ENCODE data around the gene CDKN1A.
"Not testable (repeated sequence)": the region's sequence is repeated elsewhere in the genome, so short reads cannot be mapped to it uniquely, and the experiment has no call there.

CDKN1A gene

DNA sequence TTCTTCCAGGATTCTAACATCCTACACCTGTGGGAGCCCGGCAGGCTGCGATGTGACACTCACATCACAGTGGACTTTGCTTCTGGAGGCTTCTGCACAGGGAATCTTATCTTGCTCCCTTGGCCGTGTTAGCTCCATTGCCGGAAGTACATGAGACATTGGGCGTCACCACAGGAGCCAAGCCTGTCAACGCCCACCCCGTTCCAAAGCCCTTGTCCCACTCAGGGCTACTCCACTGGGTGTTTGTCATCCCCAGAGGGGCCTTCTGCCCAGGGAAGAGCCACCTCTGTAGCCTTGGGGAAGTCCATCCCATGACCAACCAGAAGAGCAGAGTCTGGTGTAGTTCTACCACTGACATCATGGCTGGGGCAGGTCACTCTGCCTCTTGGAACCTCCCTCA lies 20.8 kb downstream of the CDKN1A start:
- DNase-seq, result no peak

DNA sequence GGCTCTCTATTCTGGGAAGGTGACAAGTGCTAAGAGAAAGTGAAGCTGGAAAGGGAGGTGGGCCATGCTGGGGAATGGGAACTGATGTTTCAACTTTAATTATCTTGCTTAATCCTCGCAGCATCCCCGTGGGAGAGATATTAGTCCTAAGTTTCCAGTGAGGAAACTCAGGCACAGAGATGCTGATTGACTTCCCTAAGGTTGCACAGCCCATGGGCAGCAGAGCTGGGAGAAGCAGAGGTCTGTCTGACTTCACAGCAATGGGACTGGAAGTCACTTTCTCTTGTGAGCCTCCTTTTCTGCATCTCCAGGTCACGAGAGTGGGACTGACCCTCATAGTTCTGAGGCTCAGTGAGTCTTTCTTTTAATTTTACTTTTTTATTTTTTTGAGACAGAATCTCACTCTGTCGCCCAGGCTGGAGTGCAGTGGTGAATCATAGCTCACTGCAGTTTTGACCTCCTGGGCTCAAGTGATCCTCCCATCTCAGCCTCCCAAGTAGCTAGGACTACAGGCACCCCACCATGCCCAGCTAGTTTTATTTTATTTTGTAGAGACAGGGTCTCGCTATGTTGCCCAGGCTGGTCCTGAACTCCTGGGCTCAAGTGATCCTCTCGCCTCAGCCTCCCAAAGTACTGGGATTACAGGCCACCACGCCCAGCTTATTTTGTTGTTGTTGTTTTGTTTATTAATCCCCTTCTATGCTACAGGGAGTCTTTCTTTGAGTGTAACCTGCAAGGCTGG lies 21.7 kb downstream of the CDKN1A start:
- no peak for DNase-seq

DNA sequence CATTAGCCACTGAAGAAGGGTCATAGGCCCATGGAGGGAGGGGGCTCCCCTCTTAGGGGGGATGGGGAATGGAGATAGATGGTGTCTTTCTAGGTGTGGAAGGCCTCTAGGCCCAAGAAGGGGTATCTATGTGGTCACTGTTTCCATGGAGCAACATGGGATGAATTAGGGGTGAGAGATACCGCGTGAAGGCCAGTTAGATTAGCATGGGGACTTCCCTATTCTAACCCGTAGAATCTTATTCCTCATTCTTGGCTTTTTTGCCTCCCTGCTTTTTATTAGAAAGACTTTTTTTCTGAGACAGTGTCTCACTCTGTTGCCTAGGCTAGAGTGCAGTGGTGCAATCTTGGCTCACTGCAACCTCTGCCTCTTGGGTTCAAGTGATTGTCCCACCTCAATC lies 22.3 kb downstream of the CDKN1A start:
- DNase-seq, result no peak

DNA sequence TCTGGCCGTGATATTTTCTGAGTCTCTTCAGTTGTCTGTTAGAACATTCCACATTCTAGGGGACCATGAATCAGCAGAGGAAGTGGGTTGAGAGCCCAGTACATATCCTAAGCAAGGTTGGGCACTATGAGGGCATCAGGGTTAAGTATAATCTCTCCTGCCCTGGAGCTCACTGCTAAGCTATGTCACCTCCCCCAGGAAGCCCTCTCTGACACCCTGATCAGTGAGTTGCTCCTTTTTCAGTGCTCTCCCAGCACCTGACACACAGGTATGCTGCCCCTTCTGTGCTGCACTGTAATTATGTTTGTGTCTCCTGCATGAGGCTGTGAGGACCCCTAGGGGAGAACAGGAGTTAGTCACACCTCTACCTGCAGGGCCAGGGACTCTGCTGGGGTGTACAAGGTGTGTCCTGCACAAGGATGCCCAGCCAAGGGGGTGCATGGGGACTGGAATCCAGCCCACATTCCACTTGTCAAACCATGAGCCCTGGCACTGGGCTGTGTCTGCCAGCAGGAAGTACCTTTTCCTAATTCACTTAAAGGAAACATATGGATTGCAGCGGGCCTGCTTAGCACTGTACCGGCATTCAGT lies 23.0 kb downstream of the CDKN1A start:
- DNase-seq, result no peak

DNA sequence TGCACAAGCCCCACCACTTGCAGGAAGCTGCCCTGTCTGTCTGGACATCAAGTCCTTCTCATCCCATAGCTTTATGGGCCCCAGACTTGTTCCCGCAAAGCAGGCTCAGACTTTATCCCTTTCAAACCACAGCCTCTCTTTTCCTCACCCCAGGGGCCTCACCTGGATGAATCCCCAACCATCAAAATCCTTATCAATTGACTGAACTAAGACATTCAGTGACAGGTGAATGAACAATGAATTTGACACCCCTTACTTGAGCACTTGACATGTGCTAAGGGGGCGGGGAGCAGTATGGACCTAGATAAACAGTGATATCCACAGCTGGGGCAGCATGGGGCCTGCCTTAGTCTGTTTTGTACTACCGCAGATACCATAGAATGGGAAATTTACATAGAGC lies 24.1 kb downstream of the CDKN1A start:
- no peak for DNase-seq

DNA sequence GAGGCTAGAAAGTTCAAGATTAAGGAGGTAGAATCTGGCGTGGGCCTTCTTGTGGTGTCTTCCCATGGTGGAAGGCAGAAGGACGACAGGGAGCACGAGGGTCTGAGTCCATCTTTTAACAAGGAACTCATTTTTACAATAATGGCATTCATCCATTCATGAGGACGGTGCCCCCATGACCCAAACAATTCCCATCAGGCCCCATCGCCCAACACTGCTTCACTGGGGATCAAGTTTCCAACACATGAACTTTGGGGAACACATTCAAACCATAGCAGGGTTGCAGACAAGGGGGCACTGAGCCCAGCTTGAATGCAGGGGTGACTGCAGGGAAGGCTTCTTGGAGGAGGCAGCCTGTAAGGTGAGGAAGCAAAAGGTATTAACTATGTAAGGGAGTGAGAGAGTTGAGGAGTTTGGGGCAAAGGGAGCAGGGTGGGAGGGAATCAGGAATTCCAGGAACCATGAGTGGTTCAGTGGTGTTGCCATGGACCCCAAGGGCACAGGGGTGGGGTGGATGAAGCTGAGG lies 24.6 kb downstream of the CDKN1A start:
- no peak for DNase-seq

DNA sequence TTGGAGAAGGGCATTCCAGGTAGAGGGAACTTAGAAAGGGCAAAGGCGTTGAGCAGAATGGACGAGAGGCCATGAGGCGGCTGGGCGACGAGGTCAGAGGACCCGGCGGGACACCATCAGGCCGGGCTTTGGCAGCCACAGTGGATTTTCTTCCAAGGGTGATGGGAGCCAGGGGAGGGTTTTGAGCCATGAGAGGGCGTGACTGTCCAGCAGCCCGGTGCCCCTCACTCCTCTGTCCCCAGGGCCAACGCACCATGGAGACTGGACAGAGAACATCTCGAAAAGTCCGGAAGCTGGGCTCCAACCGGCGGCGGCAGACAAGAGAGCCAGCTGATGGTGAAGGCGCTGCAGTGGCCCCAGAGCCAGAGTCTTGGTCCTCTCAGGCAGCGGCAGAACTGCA lies 25.5 kb downstream of the CDKN1A start:
- no peak for DNase-seq

DNA sequence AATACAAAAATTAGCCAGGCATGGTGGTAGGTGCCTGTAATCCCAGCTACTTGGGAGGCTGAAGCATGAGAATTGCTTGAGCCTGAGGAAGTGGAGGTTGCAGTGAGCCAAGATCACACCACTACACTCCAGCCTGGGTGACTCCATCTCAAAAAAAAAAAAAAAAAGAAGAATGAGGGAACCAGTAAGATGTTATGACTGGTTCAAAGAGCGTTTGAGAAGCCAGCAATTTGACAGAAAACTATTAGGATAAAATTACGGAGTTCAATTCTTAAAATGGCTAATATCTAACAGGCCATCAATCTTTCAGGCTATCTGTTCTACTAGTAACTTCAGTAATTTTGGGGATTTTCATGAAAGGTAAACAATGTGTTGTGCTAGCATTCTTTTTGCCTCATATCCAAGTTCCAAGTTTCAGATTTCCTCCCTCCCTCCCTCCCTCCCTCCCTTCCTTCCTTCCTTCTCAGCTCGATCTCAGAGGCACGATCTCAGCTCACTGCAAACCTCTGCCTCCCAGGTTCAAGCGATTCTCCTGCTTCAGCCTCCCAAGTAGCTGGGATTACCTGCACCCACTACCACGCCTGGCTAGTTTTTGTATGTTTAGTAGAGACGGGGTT lies 26.6 kb downstream of the CDKN1A start:
- DNase-seq, result not testable (repeated sequence)

DNA sequence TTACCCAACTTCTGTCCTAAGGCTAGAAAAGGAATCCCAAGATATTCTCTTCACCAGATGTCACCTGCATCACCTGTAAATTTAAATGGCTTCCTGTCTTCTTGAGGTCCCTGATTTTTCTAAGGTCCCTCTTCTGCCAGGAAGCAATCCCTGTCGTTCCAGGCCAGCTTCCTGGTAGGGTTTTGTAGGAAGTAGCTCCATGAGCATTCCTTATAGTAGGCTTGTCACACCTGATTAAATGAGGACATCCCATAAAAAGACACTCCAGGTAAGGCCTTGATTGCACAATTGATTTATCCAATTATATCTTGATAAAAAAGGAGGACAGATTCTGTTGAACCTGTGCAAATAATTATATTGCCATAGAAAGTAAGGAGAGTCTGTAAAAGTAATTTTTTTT lies 27.8 kb downstream of the CDKN1A start:
- no peak for DNase-seq

DNA sequence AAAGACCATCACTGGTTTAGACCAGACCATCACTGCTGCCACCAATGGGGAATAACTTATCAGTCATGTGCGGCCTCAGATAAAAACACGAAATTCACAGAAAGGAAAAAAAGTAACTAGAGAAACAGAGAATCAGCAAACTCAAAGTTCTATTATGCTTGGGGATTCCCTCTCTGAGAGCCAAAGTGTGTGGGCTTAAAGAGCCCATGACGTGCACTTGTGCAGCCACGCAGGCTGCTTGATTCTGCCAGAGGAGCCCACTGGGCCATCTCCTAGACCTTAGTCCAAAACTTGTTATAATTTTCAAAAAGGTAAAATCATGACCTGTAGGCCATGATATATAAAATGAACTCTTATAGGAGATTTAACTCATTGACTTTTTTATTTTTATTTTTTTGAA lies 34.3 kb downstream of the CDKN1A start:
- DNase-seq, result no peak

DNA sequence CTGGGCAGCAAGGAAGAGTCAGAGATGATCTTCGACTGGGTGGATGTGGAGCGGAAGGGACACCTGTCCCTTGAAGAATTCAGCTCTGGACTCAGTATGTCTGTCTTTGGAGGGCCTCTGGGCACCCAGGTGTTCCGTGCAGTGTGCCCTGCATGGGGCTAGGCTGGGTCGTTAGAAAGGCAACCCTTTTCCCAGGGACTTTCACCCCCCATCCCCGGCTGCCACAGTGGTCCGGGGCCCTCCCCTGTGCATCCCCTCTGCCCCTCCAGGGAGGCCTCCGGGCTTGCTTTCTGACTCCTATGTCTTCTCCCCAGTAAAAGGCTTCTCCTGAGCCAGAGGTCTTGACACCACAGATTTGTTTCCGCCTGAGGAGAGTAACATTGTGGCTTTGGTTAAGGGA lies 35.3 kb downstream of the CDKN1A start:
- DNase-seq, result no peak

DNA sequence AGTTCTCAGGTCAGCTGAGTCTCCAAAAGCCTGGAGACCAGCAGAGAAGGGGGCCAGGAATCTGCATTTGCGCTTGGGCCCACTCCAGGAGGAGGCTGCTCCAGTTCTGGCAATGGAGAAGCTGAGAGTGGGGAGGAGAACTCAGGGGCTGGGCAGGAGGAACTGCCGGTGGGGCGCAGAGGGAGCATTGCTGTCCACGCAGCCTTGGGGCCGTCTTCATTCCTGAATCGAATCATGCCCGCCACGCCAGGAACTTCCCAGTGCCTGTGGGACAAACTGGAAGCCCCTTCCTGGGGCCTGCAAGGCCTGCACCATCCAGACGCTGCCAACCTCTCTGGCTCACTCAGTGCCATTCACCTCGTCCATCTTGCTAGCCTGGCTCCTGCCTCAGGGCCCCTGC lies 36.0 kb downstream of the CDKN1A start:
- DNase-seq, result no peak

DNA sequence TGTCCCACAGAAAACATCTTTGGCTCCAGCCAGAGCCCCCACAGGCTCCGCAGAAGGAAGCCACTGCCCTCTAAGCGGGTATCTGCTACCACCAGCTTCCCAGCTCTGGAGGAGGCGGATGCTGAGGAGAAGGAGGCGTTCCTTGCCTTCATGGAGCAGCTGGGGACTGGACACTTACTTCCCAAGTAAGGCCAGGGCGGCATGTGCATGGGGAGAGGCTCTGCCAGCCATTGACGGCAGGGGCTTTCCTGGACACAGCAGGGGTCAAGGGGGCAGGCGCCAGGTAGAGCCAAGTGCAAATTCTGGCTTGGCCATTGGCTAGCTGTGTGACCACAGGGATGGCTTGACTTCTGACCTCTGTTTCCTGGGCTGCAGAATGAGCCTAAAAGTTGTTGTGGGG lies 37.0 kb downstream of the CDKN1A start:
- DNase-seq, result no peak

DNA sequence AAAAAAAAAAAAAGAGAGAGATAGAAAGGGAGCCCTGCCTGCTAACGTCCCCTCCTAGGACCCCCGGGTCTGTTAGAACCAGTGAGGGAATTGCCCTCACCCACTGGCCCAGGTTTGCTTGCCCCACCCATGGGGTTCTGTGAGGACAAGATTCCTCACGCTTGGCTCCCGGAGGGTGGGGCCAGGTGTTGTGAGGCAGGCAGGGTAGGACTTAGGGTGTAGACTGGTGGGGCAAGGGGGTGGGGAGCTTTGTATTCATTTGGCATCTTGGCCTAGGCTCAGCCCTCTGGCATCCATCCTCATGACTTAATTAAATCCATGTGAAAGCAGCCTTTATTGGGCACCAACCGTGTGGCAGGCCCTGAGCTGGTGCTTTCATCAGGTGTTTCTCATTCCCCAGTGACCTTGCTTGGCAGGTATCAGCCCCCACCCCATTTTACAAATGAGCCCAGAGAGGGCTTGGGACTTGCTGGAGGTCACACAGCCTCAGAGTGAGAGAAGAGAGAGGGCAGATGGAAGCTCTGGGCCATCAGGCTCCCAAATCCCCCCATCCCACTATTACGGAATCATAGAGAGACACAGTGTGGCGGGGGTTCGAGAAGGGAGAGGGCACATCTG lies 38.1 kb downstream of the CDKN1A start:
- no peak for DNase-seq

DNA sequence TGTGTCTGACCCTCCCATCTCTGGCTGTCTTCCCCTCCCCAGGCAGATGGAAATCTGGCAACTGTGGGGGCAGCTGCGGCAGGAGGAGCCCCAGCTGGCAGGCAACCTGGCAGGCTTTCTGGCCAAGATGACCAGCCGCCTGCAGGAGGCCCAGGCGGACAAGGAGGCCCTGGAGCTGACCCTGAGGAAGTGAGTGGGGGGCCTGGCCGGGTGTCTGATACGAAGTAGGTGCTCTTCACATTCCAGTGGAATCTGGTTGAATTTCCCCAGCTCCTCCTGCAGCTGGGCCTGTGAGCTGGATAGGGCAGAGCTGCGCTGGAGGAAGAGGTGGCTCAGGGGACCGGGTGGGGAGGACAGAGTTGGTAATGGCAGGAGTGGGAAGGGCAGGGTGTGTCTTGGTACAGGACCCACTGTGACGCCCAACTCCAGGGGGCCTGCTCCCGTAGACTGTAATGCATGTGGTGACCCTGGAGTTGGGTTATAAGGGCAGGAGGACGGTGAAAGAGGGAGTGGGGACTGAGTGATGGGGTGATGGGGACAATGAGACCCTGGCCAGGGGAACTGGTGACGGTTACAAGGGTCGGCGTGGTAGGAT lies 38.8 kb downstream of the CDKN1A start:
- no peak for DNase-seq

DNA sequence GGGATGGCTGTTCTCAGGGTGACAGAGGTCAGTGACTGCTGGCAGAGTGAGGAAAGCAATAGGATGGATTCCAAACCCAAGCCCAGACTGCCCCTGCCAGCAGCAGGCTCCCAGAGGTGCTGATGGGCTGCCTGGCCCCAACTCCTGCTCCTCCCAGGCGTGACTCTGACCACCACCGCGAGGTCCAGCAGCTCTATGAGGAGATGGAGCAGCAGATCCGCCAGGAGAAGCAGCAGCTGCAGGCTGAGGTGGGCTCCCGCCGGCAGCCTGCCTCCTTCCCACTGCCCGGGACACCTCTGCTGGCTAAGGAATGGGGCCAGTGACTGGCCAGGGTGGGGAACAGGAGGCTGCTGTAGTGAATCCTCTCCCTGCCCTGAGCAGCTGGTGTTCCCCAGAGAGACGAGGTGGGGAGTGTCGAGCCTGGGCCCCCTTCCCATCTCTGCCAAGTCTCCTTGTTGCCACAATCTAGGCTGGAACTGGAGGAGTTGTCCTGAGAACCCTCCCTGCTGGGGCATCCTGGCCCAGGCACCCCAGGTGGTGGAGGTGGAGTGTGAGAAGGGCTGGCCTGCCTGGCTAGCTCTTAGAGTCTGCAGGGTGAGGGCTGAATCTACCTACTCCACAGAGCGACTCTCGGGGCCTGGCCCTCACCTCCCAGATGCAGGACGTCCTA lies 39.5 kb downstream of the CDKN1A start:
- no peak for DNase-seq

DNA sequence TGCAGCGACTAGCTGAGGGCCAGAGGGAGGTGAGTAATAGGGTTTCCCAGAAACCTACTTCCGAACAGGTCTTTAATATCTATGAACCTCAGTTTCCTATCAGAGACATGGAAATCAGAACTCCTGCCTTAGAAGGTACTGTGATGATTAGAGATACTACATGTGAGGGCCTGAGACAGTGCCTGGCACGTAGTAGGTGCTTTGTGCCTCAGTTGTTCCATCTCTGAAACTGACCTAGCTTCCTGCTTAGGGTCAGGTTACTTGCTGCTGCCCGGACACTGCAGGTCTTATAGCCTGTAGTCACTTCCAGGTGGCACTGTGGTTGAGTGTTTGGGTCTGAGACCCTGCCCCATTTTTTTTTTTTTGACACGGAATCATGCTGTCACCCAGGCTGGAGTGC lies 40.0 kb downstream of the CDKN1A start:
- no peak for DNase-seq

DNA sequence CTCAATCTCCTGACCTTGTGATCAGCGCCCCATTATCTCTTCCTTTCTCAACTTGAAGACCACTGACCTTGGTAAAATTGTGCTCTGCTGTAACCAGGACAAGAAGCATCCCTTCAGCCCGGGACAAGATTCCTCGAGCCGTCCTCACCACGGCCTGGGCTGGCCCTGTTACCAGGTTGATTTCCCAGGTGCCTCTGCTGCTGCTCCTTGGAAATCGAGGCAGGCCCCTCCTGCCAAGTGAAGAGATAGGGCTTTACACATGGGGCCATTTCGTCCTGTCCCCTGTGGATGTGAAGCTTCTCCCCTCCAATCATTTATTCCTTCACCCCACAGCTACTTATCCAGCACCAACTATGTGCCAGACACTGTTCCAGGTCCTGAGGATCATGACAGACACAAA lies 40.6 kb downstream of the CDKN1A start:
- no peak for DNase-seq

DNA sequence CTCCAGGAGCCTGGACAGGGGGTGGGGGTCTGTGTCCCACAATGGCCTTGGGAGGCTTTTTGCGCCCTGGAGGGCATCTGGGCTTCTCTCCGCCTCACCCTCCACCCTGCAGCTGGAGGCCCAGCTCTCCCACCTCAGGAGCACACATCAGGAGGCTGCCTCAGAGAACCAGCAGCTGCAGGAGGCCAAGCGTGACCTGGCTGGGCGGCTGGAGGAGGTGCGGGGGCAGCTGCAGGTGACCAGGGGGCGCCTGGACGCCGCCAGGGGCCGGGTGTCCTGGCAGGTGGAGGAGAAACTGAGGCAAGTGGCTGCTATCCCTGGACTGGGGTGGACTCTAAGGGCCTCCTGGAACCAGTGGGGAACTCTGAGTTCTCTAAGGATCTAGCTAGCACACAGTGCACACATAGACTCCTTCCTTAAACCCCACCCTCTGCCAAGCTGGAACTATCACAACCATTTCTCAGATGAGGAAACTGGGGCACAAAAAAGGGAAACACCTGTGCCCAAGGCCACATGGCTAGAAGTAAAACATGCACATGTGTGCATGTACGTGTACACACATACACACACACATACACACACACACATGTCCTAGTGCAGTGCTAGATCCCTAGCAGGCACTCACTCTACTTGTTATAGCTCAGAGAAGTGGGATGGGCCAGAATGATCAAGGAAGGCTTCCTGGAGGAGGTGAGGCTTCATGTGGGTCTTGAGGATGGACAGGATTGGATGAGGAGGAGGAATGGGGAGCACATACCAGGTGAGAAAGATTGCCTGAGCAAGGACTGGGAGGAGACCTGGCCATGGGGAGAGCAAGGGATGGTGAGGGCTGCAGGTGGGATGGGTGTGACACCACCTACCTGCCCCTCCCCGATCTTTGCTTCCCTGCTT lies 42.0 kb downstream of the CDKN1A start:
- DNase-seq, result no peak

DNA sequence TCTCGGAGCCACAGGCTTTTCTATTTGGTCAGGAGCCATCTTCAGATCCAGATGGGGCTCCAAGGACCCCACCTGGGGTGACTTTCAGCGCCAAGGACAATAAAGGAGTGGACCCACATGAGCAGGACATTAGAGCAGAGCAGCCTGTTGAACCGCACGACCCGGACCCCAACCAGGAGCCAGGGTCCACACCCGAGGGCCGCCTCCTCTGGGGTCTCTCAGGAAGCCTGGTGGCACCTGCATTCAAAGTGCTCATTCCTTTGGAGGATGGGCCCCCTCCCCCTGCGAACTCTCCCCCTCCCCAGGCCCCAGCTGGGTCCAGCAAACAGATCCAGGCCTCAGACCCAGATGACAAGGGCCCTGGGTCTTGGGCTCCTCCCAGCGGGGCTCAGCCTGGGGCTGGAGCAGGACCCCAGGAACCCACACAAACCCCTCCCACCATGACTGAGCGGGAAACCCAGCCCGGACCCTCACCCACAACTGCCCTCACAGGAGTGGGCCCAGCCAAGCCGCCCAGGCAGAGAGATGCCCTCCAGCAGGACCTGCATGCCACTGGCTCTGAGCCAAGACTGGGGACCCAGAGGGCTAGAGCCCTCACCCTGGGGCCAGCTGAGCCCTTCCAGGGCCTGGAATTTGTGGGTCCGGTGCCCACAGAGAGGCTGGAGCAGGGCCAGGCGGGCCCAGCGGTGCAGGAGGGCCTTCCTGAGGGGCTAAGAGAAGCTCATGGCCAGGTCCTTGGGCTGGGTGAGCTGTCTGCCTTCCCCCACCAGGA lies 43.0 kb downstream of the CDKN1A start:
- no peak for DNase-seq

DNA sequence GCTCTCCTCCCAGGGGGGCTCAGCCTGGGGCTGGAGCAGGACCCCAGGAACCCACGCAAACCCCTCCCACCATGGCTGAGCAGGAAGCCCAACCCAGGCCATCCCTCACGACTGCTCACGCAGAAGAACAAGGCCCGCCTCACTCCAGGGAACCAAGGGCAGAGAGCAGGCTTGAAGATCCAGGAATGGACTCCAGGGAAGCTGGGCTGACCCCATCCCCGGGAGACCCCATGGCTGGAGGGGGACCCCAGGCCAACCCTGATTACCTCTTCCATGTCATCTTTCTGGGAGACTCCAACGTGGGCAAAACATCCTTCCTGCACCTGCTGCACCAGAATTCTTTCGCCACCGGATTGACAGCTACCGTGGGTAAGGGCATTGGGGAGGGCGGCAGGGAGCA lies 43.9 kb downstream of the CDKN1A start:
- DNase-seq, result no peak

Measured in cortex of kidney (tissue), 1 donor.